ENCODE data around the gene C11orf65.

C11orf65 gene

DNA sequence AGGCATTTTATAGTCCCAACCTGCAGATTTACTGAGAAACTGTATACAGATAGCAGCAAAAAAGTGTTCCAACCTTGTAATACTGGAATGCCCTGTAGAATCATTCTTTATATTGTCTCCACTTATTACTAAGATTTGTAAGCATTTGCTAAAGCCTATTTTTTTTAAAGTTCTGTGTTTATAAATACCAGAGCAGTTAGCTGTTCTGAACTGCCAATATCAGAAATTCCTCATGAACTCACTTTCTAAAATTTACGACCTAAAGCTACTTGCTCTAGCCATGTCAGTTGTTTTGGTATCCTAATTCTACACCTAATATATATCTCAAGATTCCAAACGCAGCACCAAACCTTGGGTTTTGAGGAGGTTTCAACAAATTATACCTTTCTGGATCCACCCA lies 103.2 kb downstream of the C11orf65 start:
- no peak for DNase-seq

DNA sequence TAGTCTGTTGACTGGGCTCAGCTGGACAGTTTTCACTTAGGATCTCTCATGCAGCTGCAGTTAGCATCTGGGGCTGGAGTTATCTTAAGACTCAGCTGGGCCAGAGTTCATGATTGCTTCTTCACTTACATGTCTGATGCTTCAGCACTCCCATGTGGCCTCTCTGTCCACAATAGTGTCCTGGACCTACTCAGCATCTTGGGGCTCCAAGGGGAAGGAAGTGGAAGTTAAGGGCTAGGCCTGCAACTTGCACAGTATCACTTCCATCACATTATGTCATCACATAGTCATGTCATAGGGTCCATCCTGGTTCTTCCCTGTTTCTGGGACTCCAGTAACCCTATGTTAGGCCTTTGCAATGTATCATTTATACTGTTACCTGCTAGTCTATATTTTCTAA lies 115.9 kb downstream of the C11orf65 start:
- DNase-seq, result no peak

DNA sequence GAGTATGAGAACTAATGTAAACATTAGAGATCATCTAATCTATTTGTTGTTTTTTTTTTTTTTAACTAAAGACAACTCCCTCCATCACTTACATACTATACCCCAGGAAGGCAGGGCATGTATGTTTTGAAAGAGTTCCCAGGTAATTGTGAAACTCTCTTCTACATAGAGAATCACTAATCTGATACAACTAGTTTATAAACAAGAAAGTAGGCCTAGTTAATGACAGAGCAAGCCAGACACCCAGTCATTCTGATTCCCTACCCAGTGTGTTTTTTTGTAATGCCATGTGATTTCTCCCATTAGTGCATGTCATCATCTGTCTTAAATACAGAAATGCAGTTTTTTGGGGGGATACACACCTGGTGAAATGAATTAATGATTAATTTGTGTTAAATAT lies 120.9 kb downstream of the C11orf65 start:
- no peak for DNase-seq

DNA sequence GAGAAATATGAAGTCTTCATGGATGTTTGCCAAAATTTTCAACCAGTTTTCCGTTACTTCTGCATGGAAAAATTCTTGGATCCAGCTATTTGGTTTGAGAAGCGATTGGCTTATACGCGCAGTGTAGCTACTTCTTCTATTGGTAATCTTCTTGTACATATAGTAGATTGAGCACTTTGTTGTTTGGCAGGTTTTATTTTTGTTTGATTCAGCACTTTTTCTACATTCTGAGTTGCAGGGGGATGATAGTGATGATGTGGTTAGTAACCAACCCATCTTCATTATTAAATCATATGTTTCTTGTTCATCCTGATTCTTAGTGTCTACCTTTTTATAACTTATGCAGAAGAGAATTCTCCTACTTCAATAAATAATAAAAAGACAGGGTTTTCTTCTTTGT lies 121.6 kb downstream of the C11orf65 start:
- no peak for DNase-seq

DNA sequence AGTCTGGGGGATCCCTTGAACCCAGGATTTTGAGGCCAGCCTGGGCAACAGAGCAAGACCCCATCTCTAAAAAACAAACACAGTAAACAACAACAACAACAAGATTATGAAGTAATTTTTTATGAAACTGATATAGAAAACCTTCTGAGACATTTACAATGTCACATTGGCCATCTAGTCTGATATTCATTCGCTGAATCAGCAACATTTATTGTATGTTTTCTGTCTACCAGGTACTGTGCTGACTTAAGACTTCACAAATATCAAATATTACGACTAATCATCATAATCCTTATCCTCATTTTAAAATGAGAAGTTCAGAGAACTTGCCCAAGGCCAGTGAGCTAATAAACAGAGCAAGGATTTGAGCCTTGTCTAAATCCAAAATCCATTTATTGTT lies 123.6 kb downstream of the C11orf65 start:
- no peak for DNase-seq

DNA sequence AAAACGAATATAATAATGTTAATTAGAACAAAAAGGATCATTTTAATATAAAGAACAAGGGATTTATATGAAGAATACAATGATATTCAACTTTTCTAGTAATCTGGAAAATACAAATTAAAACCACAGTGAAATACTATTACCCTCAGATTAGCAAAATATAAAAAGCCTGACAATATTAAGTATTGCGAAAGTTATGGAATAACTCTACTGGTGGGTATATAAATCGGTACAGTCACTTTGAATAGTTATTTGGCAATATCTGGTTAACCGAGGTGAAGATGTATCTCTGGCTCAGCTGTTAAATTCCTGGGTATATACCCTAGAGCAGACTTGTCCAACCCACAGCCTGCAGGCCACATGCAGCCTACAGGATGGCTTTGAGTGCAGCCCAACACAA lies 125.7 kb downstream of the C11orf65 start:
- DNase-seq, result no peak

DNA sequence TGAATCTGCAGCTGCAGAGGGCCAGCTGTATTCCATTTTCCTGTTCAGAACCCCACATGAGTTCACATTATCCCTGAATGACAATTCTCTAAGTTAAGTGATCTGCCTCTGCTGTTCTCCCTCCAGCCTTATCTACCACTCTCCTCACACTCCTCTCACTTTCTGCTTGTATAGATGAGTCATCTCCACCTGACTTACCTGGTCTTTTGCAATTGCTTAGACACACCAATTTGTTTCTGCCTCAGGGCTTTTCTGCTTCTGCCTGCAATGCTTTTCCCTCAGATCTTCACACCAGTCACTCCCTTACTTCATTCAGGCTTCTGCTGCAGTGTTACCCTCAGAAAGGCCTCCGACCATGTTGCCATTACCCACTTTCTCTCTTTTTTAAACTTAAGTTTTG lies 126.4 kb downstream of the C11orf65 start:
- no peak for DNase-seq

DNA sequence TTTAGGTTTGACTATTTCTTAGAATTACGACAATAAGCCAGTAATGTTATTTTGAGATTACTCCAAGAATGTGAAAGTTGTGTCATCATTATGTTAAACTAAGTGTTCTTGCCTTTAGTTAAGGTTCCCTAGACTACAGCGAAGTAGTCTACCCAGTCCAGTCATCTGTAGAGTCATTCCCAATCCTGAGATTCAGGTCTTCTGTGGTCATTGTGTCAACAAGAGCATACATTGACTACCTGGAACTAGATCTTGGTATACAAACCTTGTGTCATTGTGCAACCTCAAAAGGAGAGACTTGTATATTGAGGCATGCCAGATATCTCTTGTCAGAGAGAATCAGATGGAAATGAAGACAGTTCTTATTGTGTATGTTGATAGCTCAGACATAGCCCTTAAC lies 128.6 kb downstream of the C11orf65 start:
- no peak for DNase-seq

DNA sequence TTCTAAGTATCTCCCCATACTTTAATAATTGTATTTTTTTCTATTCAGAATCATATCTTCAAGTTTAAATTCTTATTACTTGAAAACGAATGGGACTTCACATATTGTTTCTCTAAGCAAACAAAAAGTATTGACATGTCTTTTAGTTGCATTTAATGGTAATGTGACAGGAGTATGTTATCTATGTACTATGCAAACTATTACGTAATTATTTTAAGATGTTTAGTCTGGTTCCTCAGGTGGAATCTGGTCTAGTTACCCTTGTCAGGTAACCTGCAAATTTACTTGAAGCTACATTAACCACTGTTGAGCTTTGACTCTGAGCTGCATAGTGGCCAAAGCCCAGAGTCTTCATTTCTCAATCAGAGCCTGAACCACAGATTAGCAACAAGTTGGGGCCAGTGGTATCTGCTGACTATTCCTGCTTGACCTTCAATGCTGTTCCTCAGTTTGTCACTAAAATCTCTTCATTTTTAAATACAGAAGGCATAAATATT lies 133.9 kb downstream of the C11orf65 start:
- no peak for DNase-seq

All from stimulated activated CD4-positive, alpha-beta T cell treated with anti-CD3 and anti-CD28 coated beads, Interleukin-15, amount 100 ng/mL, for 24 hours (primary cell).